HG02885 (cell line): Measurements from ENCODE around the gene SEZ6.

Experiments used
- ATAC-seq: cut with Tn5 transposase; IDR thresholded peaks from one replicate; pipeline ENCODE4 v1.9.1; 2021; ENCODE audit warnings: mild to moderate bottlenecking; ENCODE audit not compliant: unreplicated experiment, poor library complexity

SEZ6 gene

DNA sequence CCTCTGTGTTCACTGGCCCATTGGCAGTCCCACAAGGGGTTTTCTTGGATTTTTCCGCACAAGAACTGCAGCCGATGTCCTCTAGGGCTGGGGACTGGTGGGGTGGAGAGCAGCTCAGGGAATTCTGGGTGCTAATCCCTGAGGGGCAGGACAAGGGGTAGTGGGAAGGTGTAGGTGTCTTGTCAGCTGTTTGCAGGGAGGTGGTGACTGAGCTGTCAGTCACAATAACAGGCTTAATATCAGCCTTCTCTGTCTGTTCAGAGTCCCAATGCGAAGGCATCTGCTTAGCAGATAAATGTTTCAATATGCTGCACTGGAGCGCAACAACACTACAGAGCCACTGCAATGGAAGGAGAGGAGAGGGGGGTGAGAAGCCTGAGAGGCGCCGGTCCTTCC is 92.9 kb downstream of the SEZ6 start:
- no peak for ATAC-seq

DNA sequence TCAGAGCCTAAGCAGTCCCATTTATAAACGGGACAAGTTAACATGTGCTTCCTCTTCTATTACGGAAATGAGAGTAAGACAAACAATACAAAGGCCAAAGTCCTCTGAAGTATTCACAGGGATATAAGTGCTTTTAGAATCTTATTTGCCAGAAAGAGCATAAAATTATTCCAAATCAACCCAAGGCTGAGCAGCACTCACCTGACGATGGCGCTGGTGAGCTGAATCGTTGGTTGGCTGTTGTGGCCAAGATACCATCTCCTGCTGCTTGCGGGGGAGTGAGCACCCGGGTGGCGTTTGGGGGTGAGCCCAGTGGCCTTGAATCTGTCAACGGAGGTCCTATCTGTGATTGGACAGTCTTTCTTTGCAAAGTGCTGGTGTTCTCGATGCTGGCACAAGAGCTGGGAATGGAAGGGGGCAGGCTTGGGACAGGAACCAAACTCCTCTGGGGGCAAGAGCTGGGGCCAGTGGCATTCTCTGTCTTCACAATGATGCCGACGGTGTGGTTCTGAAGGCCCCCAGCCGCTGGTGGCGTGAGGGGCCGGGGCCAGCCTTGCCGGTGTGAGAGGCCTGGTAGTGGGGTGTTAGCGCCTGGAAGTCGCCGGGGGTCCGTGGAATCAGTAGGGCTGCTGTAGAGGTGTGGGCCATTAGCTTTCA is 93.4 kb downstream of the SEZ6 start:
- no peak for ATAC-seq

- no peak for ATAC-seq
These were observed 94.3 kb downstream of the SEZ6 start for GRCh38 chr17:28911411-28912045.

DNA sequence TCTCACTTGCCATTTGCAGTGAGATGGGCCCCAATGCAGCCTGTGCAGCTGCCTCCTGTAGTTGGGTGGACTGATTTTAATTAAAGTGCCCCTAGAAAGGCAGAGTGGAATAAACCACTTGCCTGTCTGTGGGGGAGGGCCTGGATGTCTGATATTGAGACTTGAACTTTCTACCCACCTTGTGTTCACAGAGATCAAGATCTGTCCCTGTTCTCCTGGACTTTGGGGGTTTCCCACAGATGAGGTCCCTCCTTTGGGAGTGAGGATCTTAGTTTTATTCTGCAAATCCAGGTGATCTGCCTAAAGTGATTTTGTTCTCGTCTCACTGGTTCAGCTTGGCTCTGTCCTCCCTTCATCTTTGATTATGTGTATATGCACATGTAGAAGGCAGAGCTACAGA is 95.3 kb downstream of the SEZ6 start:
- ATAC-seq = no peak

GRCh38 chr17:28908640-28909167 is 97.1 kb downstream of the SEZ6 start:
- no peak for ATAC-seq

- no peak for ATAC-seq
These were observed 97.9 kb downstream of the SEZ6 start for GRCh38 chr17:28907709-28908475.

DNA sequence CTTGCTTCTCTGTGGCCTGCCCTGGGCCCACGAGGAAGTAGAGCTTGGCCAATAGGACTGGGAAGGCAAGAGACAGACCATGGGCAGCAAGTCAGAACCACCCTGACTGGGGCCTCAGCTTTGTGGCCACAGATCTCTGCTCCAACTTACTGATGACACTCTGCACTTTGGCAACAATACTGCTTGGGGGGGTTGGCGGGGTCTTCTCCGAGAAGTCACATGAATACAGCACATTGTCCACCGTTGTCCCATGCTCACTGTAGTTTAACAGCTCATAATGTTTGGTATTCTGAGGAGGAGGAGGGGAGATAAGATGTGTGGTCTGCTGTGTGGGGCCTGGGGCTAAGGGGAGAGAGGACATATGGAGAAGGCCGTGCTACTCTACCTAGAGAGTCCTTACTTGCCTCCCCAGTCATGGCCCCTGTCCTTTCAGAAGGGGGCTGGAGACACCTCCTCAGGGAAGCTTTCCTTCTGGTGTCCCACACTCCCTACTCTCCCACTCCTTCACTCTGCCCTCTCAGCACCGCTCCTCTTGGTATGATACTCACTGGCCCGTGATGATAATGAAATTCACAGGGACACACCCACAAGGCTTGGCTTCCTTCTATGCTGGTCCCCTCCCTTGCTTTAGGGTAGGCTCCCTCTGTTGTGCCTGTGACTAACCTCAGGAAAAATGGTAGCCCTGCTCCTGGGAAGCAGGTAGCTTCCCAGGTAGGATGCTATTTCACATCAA is 99.0 kb downstream of the SEZ6 start:
- ATAC-seq = no peak

DNA sequence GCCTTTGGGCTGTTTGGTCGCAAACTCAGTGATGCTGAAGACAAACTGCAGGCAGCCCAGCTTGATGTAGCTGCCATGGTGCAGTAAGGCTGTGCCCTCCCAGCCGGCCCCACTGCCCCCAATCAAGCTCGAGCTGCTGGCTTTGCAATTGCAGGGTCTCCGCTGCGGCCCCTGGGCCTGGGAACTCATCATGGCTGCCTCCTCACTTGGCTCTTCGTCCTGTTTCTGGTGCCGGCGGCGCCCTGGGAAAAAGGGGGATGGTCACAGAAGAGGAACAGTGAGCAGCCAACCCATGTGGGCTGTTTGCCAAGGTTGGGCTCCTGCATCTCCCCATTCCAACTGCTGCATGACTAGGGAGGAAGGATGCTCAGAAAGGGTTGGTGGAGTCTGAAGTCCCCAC is 99.6 kb downstream of the SEZ6 start:
- no peak for ATAC-seq
